Dedifferentiated amniotic fluid mesenchymal stem cell (primary cell): ENCODE results near the gene CDH4.

Source experiments
- DNase-seq: peaks from one replicate; pipeline ENCODE4 v3.0.0-alpha.2; 2016; ENCODE audit errors: extremely low spot score

The CDH4 gene

GRCh38 chr20:61629602-61630390, 377.7 kb downstream of the CDH4 start:
- no peak for DNase-seq

GRCh38 chr20:61630391-61630650, 378.3 kb downstream of the CDH4 start:
- DNase-seq: no peak

GRCh38 chr20:61630816-61631215, 378.8 kb downstream of the CDH4 start:
- no peak for DNase-seq

- no peak for DNase-seq
These were observed 379.7 kb downstream of the CDH4 start for GRCh38 chr20:61631751-61632150.

GRCh38 chr20:61633004-61633403, 380.9 kb downstream of the CDH4 start:
- DNase-seq: no peak

GRCh38 chr20:61634376-61635145, 382.5 kb downstream of the CDH4 start:
- no peak for DNase-seq

GRCh38 chr20:61635721-61636455, 383.8 kb downstream of the CDH4 start:
- no peak for DNase-seq

- DNase-seq: no peak
These were observed 384.6 kb downstream of the CDH4 start for GRCh38 chr20:61636531-61637116.

GRCh38 chr20:61638802-61639585, 386.9 kb downstream of the CDH4 start:
- DNase-seq: no peak

- no peak for DNase-seq
These were observed 388.2 kb downstream of the CDH4 start for GRCh38 chr20:61640131-61640870.

- no peak for DNase-seq
These were observed 388.8 kb downstream of the CDH4 start for GRCh38 chr20:61640871-61641245.

- no peak for DNase-seq
These were observed 391.8 kb downstream of the CDH4 start for GRCh38 chr20:61643656-61644377.

- no peak for DNase-seq
These were observed 392.5 kb downstream of the CDH4 start for GRCh38 chr20:61644378-61645076.

GRCh38 chr20:61645732-61646131, 393.7 kb downstream of the CDH4 start:
- no peak for DNase-seq

GRCh38 chr20:61646453-61646852, 394.4 kb downstream of the CDH4 start:
- DNase-seq: no peak

GRCh38 chr20:61646986-61647385, 394.9 kb downstream of the CDH4 start:
- DNase-seq: no peak

GRCh38 chr20:61647702-61648101, 395.6 kb downstream of the CDH4 start:
- no peak for DNase-seq

GRCh38 chr20:61649105-61649859, 397.2 kb downstream of the CDH4 start:
- no peak for DNase-seq

- no peak for DNase-seq
These were observed 397.8 kb downstream of the CDH4 start for GRCh38 chr20:61649860-61650162.
